GM10248 (cell line): ENCODE results near the gene NFASC.

Source experiments
- CTCF ChIA-PET: fragments of 300-600 bp; sonication (Branson Sonifier 250); formaldehyde crosslinking; extraction: SDS; loops from one replicate; lab custom pipeline; 2021; ENCODE audit warnings: antibody characterized with exemption; lab: Yijun Ruan, JAX
- POLR2A ChIA-PET: fragments of 350-650 bp; sonication (Branson Sonifier 250); formaldehyde crosslinking; extraction: SDS; loops from one replicate; lab custom pipeline; 2020; ENCODE audit warnings: antibody characterized with exemption; lab: Yijun Ruan, JAX
- DNase-seq: peaks from one replicate; pipeline ENCODE4 v3.0.0; 2012; ENCODE audit errors: extremely low spot score
- TF ChIP-seq, protein P1 (sequence below): IDR thresholded peaks from 2 replicates; pipeline ENCODE4 v1.5.1; 2012; ENCODE audit warnings: mild to moderate bottlenecking, low read depth; ENCODE audit errors: extremely low read depth, missing control alignments, control extremely low read depth

Gene NFASC

DNA sequence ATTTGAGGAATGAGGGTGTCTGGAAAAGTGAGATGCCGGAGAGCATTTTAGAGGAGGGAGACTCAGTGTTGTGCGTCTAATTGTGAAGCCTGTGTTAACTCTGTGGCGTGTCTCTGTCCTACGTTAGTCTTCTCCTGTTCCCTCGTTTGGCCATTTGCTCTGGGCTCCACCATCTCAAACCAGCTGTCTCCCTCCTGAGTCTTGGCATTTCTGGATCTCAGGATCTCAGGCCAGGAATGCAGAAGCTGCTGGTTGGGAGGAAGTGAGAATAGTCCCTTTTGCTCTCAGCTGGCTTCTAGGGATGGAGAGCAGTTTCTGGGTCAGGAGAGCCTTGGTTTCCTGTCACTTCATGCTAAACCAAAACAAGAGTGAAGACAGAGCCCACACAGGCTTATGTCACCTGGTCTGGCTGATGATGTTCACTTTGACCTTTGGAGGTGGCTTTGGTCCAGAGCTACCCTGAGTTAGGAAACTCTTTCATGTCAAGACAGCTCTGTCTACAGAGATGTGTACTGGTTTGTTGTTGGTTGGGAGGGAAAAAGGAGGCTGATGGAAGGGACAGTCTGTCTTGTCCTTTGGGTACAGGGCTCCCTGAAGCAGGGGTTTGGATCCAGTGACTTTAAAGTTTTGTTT, 859 bp downstream of the NFASC start:
- no peak for DNase-seq
- ChIA-PET POLR2A (no interaction called here), CTCF (interaction anchor here (1.2 kb wide), 1 partner anchor 65 kb away, joined by 3 read pairs; no protein-coding TSS in a partner anchor)
- TF ChIP-seq, protein P1, sequence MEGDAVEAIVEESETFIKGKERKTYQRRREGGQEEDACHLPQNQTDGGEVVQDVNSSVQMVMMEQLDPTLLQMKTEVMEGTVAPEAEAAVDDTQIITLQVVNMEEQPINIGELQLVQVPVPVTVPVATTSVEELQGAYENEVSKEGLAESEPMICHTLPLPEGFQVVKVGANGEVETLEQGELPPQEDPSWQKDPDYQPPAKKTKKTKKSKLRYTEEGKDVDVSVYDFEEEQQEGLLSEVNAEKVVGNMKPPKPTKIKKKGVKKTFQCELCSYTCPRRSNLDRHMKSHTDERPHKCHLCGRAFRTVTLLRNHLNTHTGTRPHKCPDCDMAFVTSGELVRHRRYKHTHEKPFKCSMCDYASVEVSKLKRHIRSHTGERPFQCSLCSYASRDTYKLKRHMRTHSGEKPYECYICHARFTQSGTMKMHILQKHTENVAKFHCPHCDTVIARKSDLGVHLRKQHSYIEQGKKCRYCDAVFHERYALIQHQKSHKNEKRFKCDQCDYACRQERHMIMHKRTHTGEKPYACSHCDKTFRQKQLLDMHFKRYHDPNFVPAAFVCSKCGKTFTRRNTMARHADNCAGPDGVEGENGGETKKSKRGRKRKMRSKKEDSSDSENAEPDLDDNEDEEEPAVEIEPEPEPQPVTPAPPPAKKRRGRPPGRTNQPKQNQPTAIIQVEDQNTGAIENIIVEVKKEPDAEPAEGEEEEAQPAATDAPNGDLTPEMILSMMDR, result no peak

DNA sequence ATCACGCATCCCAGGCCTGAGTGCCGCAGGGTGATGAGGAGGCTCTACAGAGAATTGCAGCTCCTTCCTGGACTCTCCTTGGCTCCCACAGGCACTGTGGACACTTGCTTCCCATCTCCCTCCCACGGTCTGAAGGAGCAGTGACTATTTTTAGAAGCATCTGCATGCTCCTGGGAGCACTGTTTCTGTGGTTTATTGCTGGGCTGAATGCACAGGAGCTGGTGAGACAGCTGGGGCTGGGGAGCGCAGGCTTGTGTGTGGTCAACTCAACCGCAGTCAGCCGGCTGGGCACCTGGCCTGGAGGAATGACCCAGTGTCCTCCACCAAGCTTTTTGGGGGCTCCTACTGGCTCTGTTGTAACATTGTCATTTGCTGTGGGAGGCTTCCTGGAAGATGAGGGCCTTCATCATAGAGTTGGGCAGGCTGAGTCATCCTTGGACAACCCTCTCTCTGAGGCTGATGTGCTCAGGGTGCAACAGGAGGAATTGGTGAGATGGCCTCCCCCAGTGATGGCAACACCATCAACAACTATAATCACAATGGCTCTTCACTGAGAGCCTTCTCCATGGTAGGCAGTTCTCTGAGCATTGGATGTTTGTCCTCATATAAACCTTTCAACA, 1.7 kb downstream of the NFASC start:
- ChIA-PET POLR2A (no interaction called here), CTCF (no interaction called here)
- TF ChIP-seq, protein P1, result no peak
- DNase-seq, result no peak

DNA sequence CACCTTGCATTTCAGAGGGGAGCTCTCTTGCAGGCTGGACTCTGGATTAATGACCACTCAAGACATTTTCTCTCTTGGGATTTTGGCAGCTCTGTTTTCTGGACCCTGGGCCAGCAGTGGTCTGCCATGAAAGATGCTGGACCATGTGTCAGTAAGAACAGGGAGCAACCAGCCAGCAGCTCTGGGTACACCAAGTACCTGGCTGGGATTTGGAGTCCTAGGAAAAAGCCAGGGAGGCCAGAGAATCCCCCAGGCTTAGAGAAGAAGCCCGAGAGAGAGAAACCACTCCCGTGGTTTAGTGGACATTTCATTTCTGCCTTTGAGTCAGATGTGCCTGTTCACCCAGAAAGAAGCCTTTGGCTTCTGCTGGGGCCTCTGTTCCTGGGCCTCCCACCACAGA, 2.5 kb downstream of the NFASC start:
- TF ChIP-seq, protein P1, result no peak
- ChIA-PET POLR2A (no interaction called here), CTCF (no interaction called here)
- DNase-seq, result no peak

DNA sequence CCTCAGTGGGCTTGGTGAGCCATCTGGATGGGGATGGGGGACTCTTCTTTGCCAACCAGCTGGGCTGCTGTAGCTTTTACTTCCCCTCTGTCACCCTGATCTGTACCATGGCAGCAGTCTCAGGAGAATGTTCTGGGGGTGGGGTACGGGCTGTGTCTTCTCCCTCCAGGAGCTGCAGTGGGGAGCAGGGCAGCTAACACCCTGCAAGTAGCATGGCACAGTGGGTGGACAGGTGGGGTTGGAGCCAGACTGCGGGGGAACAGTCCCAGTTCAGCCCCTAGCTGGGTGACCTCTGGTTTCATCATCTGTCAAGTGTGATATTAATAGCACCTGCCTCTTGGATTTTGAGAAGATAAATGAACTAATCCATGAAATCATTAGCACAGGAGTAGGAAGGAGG, 3.1 kb downstream of the NFASC start:
- no peak for DNase-seq
- TF ChIP-seq, protein P1, result no peak
- ChIA-PET POLR2A (no interaction called here), CTCF (no interaction called here)

DNA sequence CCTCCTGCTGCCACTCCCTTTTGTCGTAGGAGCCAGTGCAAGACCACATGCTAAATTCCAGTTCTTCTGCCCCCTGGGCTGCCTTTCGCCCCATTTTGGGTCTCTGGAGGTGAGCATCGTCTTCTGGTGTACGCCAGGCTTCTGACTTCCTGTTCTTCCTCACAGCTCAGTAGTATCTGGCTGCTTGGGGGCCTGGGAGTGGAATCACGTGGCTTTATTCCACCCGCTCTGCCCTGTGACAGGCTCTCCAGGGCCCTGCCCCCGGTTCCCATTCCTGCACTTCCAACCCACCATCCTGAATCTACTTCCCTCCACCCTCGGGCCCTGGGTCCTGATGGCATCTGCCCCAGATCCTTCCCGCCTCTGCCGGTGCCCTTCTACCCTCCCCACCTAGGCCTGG, 3.6 kb downstream of the NFASC start:
- TF ChIP-seq, protein P1, result no peak
- DNase-seq, result no peak
- CTCF ChIA-PET, result no interaction called here
- POLR2A ChIA-PET, result no interaction called here

DNA sequence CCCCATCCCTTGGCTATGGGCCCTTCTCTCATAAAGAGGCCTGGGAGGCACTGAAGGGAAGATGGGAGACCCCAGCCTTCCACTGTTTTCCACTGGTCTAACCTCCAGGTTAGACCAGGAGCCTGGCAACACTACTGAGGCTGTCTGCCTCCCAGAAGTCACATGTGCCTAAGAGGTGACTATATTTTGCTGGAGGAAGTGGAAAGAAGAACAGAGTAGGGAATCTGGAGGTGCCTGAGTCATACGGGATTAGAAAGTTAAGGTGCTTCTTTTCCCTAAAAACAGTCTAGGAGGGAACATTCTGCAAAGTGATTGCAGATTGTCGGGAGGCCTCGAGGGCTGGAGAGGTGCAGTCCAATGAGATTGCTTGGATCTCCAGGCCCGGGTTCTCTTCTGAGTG, 4.6 kb downstream of the NFASC start:
- ChIA-PET POLR2A (no interaction called here), CTCF (no interaction called here)
- TF ChIP-seq, protein P1, result no peak
- no peak for DNase-seq
